Tongue (tissue), 2 donors: ENCODE results near the gene ABCA1. TPM values are rescaled to one million over a fixed set of nuclear protein-coding genes. Genes with fewer than 3 reads are reported as not detected.
A peak's percentile ranks its signal among the peaks of the same experiment; 100 is the strongest.
"Not testable (repeated sequence)": the region's sequence is repeated elsewhere in the genome, so short reads cannot be mapped to it uniquely, and the experiment has no call there.

ENCODE experiments used
- DNase-seq: peaks from one replicate; pipeline ENCODE4 v3.0.0-alpha.2; 2015
- total RNA-seq: library from RNA; depleted of rRNA; stranded (reverse); fragments of >200 nt; gene quantifications from one replicate; pipeline ENCODE4 v1.2.3, GENCODE V29; 2014

ABCA1 gene
- total RNA-seq, 1 donor from 2014 or later = 23.6 TPM

- no peak for DNase-seq
Observed at GRCh38 chr9:104787306-104788015, 140.5 kb downstream of the ABCA1 start.

GRCh38 chr9:104786293-104786692, 141.7 kb downstream of the ABCA1 start:
- no peak for DNase-seq

- no peak for DNase-seq
Observed at GRCh38 chr9:104784098-104784497, 143.9 kb downstream of the ABCA1 start.

GRCh38 chr9:104783588-104783987, 144.4 kb downstream of the ABCA1 start:
- no peak for DNase-seq

- peak; percentile 62 for DNase-seq
Observed at GRCh38 chr9:104780796-104781395, 147.1 kb downstream of the ABCA1 start.

GRCh38 chr9:104779946-104780535, 147.9 kb downstream of the ABCA1 start:
- no peak for DNase-seq

- no peak for DNase-seq
Observed at GRCh38 chr9:104779334-104779733, 148.6 kb downstream of the ABCA1 start.

- DNase-seq = no peak
Observed at GRCh38 chr9:104778802-104779201, 149.2 kb downstream of the ABCA1 start.

- no peak for DNase-seq
Observed at GRCh38 chr9:104776797-104777196, 151.2 kb downstream of the ABCA1 start.

GRCh38 chr9:104775976-104776375, 152.0 kb downstream of the ABCA1 start:
- no peak for DNase-seq

GRCh38 chr9:104775574-104775936, 152.4 kb downstream of the ABCA1 start:
- DNase-seq = no peak

GRCh38 chr9:104774831-104775573, 153.0 kb downstream of the ABCA1 start:
- no peak for DNase-seq

GRCh38 chr9:104774132-104774531, 153.8 kb downstream of the ABCA1 start:
- DNase-seq = no peak

- no peak for DNase-seq
Observed at GRCh38 chr9:104772714-104773510, 155.0 kb downstream of the ABCA1 start.

- no peak for DNase-seq
Observed at GRCh38 chr9:104769655-104770054, 158.3 kb downstream of the ABCA1 start.

GRCh38 chr9:104769029-104769428, 158.9 kb downstream of the ABCA1 start:
- DNase-seq = not testable (repeated sequence)

- no peak for DNase-seq
Observed at GRCh38 chr9:104767507-104767906, 160.4 kb downstream of the ABCA1 start.

GRCh38 chr9:104766025-104766424, 161.9 kb downstream of the ABCA1 start:
- no peak for DNase-seq

GRCh38 chr9:104765138-104765537, 162.8 kb downstream of the ABCA1 start:
- DNase-seq = no peak

GRCh38 chr9:104758974-104759373, 169.0 kb downstream of the ABCA1 start:
- DNase-seq = peak; percentile 62

- no peak for DNase-seq
Observed at GRCh38 chr9:104750185-104750767, 177.7 kb downstream of the ABCA1 start.
